SK-N-MC (cell line): ENCODE results near the gene RYR3.

ENCODE experiments used
- EZH2 ChIP-seq: fragments of 200-600 bp; sonication (generic); IDR thresholded peaks from one replicate; pipeline ENCODE4 v1.6.1; 2017; ENCODE audit warnings: antibody characterized with exemption
- FOXP2 ChIP-seq: optimal IDR thresholded peaks from 2 replicates; pipeline ENCODE3; 2011; ENCODE audit warnings: mild to moderate bottlenecking, moderate library complexity; ENCODE audit not compliant: insufficient read depth; ENCODE audit errors: extremely low read length, control extremely low read depth
- POLR2AphosphoS5 ChIP-seq: IDR thresholded peaks from 2 replicates; pipeline ENCODE4 v1.6.1; 2012; ENCODE audit warnings: mild to moderate bottlenecking, low read depth, low read length, borderline replicate concordance

- TF ChIP-seq EZH2 (no peak), POLR2AphosphoS5 (no peak), FOXP2 (no peak)
Observed at GRCh38 chr15:33443708-33444107, 132.9 kb downstream of the RYR3 start.
